GM12892 (cell line): ENCODE results near the gene HIGD1C.

Source experiments
- POLR2A ChIP-seq: IDR thresholded peaks from 2 replicates; pipeline ENCODE4 v1.6.1; 2011; ENCODE audit warnings: low read depth, low read length, control low read depth
- POLR2AphosphoS5 ChIP-seq: IDR thresholded peaks from 2 replicates; pipeline ENCODE4 v1.6.1; 2011; ENCODE audit warnings: low read depth, low read length, control low read depth
- TAF1 ChIP-seq: IDR thresholded peaks from 2 replicates; pipeline ENCODE4 v1.6.1; 2011; ENCODE audit warnings: low read depth, mild to moderate bottlenecking, control low read depth, low read length, borderline replicate concordance

- TF ChIP-seq POLR2A (no peak), POLR2AphosphoS5 (no peak), TAF1 (no peak)
Measured at GRCh38 chr12:50981319-50982239, 29.2 kb downstream of the HIGD1C start.
